Dedifferentiated amniotic fluid mesenchymal stem cell (primary cell): ENCODE data around the gene NNT.
"Not testable (repeated sequence)": the region's sequence is repeated elsewhere in the genome, so short reads cannot be mapped to it uniquely, and the experiment has no call there.

ENCODE experiments used
- DNase-seq: peaks from one replicate; pipeline ENCODE4 v3.0.0-alpha.2; 2016; ENCODE audit errors: extremely low spot score

The NNT gene

GRCh38 chr5:43602461-43603343 lies at the start of gene NNT:
Gene NNT, plus strand, starts transcription at chr5:43603180. Its CDS starts 6,016 bp downstream, at chr5:43609196.
- DNase-seq, result peak; percentile 56

DNA sequence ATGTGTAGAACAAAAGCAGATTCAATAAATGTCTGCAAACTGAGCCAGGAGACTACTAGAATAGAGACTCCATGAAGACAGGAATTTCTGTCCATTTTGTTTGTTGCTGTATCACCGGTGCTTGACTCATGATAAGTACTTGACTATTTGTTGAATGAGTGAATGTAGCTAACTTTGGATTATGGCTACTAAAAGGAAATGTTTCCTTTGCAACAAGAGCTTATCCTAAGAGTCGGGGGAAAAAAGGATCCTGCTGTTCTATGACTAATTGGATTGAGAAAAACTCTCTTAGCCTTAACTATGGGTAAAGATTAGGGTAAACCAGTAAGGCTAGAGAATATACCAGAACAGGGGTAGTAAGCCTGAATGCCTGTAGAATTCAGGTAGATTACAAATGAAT lies 49.6 kb upstream of the NNT start:
- no peak for DNase-seq

- no peak for DNase-seq
Observed at GRCh38 chr5:43554497-43554896, 48.5 kb upstream of the NNT start.

DNA sequence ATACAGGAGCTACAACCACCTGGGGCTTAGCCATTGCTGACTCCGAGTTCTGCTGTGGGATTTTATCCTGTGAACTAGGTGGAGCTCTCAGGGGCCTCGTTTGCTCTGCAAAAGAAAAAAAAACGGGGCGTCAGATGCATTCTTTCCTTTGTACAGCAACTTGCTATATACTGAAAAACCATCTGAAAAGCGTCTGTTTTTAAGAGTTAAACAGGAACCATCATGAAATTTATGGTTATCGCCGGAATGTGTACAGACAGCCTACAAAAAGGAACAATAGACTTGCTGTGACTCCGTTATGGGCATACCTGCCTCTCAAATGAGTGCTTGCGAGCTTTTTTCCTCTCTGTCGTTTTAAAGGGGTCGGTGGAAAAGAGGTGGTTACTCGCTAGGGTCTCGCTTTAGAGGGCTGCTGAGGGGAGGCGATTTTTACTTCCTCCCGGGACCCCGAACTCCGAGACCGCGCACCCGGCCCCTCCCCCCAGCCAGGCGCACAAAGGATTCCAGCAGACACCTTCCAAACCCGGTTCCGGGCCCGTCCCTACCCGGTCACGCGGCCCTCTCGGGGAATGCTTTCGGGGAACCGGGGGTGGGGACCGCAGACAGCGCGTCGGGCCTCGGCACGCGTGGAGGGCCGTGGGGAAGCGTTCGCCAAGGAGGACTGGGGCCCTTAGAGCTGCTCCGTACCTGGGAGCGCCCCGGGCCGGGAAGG lies 46.9 kb upstream of the NNT start:
- DNase-seq, result no peak

DNA sequence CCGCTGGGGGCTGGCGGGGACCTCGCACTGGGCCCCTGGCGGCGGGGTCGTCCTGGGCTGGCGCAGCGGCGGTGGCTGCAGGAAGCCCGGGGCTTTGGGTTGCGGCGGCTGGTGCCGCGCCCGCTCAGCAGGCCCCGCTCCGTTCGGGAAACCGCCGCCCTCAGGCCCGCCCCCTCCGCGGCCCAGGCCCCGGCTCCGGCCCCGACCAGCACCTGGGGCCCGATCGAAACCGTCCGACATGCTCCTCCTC lies 46.4 kb upstream of the NNT start:
- DNase-seq, result not testable (repeated sequence)

- peak; percentile 75 for DNase-seq
Observed at GRCh38 chr5:43556857-43557542, 46.0 kb upstream of the NNT start, which contains the start of gene PAIP1. Gene PAIP1, minus strand, starts transcription at chr5:43557077. Its CDS starts 231 bp downstream, at chr5:43556846.

DNA sequence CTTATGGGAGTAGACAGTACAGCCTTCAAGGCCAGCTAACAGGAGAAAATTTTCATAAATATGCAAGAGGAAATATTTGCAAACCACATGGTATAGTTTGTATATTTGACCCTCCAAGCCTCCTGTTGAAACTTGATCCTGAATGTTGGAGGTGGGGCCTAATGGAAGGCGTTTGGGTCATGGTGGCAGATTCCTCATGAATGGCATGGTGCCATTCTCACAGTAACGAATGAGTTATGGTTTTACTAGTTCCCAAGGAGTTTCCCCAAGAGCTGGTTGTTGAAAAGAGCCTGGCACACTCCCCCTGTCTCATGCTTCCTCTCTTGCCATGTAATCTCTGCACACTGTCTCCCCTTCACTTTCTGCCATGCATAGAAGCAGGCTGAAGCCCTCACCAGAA lies 42.9 kb upstream of the NNT start:
- no peak for DNase-seq

DNA sequence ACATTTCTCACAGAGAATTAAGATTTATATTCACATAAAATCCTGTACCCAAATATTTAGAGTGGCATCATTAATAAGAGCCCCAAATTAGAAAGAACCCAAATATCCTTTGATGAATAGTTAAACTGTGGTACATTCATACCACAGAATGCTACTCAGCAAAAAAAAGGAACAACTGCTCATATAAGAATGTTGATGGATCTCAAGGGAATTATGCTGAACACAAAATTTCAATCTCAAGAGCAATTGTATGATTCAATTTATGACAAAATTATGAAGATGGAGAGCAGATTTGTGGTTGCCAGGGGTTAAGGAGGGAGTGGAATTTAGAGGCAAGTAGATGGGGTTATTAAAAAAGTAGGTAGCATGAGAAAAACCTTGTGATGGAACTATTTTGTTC lies 41.6 kb upstream of the NNT start:
- DNase-seq, result no peak

DNA sequence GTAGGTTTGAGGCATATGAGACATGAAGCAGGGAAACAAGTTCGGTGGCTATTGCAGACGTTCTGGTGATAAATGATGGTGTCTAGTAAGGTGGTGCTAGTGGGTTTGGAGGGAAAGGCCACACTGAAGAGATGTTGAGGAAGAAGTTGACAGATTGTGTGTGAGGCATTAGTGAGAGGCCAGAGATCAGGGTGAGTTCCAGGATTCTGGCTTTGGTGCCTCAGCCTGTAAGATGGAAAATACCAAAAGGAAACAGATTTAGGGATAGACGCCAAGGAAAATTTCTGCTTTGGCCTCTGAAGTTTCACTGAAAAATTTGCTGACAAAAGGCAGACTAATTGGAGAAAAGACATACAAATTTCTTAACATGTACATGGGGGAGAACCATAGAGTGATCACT lies 39.7 kb upstream of the NNT start:
- no peak for DNase-seq

- DNase-seq, result no peak
Observed at GRCh38 chr5:43564289-43564850, 38.6 kb upstream of the NNT start.

DNA sequence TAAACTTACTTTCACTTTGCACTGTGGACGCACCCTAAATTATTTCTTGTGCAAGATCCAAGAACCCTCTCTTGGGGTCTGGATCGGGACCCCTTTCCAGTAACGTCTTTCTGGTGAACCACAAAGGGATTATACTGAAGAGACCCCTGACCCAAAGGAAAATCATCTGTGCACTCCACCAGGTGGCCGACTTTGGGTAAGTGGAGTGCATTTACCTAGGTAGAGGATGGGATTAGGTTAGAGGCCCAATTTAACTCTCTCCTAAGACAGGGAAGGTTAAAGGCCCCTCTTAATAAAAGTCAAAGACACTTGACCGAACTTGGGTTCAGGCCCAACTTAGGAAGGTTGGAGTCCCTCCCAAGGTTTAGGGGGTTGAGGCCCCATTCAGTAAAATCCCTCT lies 37.9 kb upstream of the NNT start:
- no peak for DNase-seq

GRCh38 chr5:43567967-43568366 lies 35.0 kb upstream of the NNT start:
- no peak for DNase-seq

- DNase-seq, result no peak
Observed at GRCh38 chr5:43569236-43569746, 33.7 kb upstream of the NNT start.

- no peak for DNase-seq
Observed at GRCh38 chr5:43570450-43571158, 32.4 kb upstream of the NNT start.

- DNase-seq, result no peak
Observed at GRCh38 chr5:43571237-43571636, 31.7 kb upstream of the NNT start.

- DNase-seq, result no peak
Observed at GRCh38 chr5:43572357-43572756, 30.6 kb upstream of the NNT start.

GRCh38 chr5:43573058-43573457 lies 29.9 kb upstream of the NNT start:
- DNase-seq, result peak; percentile 75

DNA sequence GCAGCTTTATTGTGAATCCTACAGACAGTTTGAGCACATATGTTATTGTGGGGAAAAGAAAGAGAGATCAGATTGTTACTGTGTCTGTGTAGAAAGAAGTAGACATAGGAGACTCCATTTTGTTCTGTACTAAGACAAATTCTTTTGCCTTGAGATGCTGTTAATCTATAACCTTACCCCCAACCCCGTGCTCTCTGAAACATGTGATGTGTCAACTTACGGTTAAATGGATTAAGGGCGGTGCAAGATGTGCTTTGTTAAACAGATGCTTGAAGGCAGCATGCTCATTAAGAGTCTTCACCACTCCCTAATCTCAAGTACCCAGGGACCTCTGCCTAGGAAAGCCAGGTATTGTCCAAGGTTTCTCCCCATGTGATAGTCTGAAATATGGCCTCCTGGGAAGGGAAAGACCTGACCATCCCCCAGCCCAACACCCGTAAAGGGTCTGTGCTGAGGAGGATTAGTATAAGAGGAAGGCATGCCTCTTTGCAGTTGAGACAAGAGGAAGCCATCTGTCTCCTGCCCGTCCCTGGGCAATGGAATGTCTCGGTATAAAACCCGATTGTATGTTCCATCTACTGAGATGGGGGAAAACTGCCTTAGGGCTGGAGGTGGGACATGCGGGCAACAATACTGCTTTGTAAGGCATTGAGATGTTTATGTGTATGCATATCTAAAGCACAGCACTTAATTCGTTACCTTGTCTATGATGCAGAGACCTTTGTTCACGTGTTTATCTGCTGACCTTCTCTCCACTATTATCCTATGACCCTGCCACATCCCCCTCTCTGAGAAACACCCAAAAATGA lies 22.4 kb upstream of the NNT start:
- not testable (repeated sequence) for DNase-seq

DNA sequence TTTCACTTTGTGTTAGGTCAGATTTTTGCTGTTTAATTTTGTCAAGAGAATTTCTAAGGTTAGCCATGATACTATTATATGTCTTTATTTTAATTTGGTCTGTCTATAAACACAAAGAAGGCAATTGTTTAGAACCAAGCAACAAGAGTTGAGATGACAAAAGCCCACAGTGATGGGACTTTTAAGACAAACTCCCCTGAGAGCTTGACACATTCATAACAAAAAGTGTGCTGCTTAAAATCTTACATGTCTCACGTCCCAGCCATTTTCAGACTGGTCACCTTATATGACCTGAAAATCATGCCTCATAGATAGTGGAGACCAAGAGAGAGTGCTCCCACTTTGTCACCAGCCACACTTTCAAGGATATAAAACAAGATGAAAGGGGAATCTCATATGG lies 21.6 kb upstream of the NNT start:
- DNase-seq, result no peak

GRCh38 chr5:43582082-43583005 lies 20.6 kb upstream of the NNT start:
- no peak for DNase-seq
